Stomach (tissue), 4 donors: ENCODE measurements around the gene MAP3K1.

ENCODE experiments used
- EP300 ChIP-seq: sonication (generic); formaldehyde crosslinking; IDR thresholded peaks from one replicate; pipeline ENCODE4 v1.6.1; 2017; ENCODE audit warnings: antibody characterized with exemption
- POLR2A ChIP-seq, 4 donors: fragments of 450-650 bp; IDR thresholded peaks; one replicate each; pipeline ENCODE4 v1.6.1; 2016; ENCODE audit warnings: antibody characterized with exemption in 4 of 4, control low read depth in 2 of 4, mild to moderate bottlenecking in 1 of 4, moderate library complexity in 1 of 4
- POLR2AphosphoS5 ChIP-seq, 3 donors: sonication (generic); formaldehyde crosslinking; IDR thresholded peaks; one replicate each; pipeline ENCODE4 v1.6.1; 2016; ENCODE audit warnings: antibody characterized with exemption in 3 of 3
- TF ChIP-seq, protein P1 (sequence below), 7 experiments: fragments of 450-650 bp in 4 of 7; fragments of 200-600 bp in 3 of 7; sonication (generic) in 3 of 7; IDR thresholded peaks; one replicate each; pipeline ENCODE4 v1.5.1; 2016 to 2019; ENCODE audit warnings: antibody characterized with exemption in 7 of 7, control low read depth in 2 of 7, mild to moderate bottlenecking in 1 of 7

DNA sequence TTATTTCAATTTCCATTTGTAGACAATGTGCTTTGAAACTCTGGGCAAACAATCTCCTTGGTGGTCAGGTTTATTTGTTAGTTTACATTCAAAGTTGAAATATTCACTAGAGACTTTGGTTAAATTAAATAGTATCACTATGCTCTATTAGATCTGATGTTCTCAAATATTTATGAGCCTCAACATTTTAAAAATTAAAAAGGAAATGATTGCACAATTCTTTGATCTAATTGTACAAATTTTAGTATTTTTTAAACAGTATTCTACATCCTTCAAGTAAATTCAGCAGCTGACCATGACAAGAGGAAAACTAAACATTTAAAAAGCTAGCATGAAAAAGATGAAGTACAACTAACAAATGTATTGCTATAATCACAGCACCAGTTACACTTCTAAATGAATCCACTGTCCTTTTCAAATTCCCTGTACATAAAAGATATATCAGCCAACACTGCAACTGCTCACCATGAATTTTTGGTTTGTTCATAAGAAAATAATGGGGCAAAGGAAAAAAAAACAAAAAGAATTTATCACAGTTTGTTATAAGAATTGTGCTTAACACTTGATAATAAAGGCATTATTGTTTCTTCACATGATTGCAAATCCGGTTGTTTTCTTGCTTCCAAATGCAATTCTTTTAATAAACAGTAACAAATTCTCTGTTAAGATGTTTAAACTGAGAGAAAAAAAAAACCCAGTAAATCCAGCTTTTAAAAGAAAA is 104.8 kb downstream of the MAP3K1 start:
- TF ChIP-seq EP300 (no peak), POLR2A (IDR thresholded peaks at IDR 0.05) (no peak), POLR2AphosphoS5 (IDR thresholded peaks at IDR 0.05) (no peak)
- TF ChIP-seq, protein P1, sequence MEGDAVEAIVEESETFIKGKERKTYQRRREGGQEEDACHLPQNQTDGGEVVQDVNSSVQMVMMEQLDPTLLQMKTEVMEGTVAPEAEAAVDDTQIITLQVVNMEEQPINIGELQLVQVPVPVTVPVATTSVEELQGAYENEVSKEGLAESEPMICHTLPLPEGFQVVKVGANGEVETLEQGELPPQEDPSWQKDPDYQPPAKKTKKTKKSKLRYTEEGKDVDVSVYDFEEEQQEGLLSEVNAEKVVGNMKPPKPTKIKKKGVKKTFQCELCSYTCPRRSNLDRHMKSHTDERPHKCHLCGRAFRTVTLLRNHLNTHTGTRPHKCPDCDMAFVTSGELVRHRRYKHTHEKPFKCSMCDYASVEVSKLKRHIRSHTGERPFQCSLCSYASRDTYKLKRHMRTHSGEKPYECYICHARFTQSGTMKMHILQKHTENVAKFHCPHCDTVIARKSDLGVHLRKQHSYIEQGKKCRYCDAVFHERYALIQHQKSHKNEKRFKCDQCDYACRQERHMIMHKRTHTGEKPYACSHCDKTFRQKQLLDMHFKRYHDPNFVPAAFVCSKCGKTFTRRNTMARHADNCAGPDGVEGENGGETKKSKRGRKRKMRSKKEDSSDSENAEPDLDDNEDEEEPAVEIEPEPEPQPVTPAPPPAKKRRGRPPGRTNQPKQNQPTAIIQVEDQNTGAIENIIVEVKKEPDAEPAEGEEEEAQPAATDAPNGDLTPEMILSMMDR (IDR thresholded peaks at IDR 0.05): no peak
